Activated CD4-positive, alpha-beta T cell treated with anti-CD3 and anti-CD28 coated beads, Interleukin-2, amount 50 U/mL, for 4 hours (primary cell): ENCODE measurements around the gene PSORS1C2.

Experiments used
- DNase-seq, 2 experiments: peaks; one replicate each; pipeline ENCODE4 v3.0.0-alpha.2; 2020

The PSORS1C2 gene

DNA sequence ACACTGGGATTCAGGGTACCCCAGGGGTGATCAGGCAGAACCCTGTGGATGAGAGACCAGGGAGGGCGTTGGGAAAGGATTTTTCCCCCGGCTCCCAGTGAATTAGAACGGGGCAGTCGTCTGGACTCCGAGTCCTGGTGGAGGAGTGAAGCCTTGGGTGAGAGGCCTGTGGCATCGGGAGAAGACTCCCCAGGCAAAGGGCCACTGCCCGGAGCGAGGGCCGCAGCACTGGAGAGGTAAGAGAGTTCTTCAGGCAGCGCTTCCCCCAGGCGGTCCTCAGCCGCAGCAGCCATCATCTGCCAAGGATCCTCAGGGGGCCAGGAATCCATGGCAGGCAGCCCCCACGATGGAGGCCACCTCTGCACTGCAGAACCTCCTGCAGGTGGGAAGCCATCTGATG lies 27.2 kb downstream of the PSORS1C2 start:
- no peak for DNase-seq

DNA sequence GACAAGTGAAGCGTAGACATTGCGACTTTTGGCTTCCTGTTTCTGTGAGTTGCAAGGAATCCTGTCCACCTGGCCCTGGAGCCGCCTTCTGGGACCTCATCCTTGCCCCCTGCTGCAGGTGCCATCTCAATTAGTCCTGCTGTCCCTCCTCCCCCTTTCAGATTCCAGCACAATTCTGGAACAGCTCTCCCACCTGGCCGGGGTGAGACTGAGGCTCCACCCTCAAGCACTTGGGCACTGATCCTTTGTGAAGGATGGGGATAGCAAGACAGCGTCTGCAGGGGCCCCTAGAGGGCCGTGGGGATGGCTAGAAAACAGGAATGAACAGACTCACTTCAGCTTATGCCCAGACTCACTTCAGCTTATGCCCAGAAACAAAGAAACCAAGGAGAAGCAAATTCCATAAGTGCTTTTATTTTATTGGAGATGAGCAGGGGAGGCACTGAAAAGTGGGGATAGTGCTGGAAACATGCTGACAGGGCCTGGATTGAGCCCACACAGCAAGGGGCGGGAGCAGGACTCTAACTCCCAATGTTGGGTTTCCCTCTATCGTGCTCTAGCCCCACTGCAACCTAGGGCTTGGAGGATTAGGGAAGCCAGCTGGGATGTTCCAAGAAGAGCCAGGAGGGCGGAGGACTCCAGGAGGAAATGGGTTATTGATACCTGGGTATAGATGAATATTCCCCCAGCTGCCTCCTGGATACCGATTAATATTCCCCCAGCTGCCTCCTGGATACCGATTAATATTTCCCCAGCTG lies 27.9 kb downstream of the PSORS1C2 start:
- no peak for DNase-seq

DNA sequence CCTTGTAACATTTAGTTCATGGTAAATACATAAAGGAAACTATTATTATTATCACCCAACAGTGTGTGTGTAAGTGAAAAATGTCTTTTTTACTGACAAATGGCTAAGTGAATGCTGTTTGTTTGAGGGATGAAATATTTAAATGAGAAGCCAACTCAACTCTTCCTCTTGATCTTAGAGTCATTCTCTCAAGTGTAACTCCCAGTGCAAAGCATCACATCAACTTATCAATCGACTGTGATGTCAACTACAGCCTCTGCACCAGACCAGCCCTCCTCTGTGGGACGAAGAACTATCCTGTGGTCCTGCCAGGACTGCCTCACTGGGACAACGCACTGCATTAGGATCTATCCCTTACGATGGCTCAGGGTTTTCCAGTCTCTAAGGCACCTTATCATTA lies 31.8 kb downstream of the PSORS1C2 start:
- DNase-seq, result no peak

DNA sequence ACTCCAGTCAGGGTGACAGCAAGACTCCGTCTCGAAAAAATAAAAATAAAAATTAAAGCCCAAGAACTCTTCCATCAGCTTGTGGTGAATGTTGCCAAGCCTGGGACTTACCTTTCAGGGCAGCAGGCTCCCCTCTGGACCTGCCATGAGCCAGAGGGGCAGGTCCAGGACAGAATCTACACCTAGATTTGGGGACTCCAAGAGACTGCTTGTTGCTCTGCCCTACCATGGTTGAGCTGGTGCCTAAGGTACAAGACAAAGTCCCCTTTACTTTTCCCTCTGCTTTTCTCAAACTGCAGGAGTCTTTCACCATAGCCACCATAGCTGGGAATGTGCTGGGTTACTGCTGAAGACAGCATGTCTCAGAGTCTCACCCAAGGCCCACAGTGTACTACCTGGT lies 35.7 kb downstream of the PSORS1C2 start:
- no peak for DNase-seq

DNA sequence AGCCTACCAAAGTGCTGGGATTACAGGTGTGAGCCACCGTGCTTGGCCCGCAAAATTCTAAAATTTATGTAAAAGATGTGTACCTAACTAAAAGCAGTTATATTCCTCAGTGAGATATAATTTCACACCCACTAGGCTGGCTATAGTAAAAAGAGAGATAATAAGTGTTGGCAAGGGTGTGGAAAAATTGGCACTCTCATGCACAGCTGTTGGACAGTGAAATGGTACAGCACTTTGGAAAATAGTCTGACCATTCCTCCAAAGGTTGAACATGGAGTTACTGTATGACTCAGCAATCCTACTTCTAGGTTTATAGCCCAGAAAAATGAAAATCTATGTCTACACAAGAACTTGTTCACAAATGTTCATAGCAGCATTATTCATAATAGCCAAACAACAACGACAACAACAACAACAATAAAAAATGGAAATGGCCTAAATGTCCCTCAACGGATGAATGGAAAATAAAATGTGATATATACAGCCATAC lies 40.4 kb downstream of the PSORS1C2 start:
- DNase-seq, result no peak

DNA sequence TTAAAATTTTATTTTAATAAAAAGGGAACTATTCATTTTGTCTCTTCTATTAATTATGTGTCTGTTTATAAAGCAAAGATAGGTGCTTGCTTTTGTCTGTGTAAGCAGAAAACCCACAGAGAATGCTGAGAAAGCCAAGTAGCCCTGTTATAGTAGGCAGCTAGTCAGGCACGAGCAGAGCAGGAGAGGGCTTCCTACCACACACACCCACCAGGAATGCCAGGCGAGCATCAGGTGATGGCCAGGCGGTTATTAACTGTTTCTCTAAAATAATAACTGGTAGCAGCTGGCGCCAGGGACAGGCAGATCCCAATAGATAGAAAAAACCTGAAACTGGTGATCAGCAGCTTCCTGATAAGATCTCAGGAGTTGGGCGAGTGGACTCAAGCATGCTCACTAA lies 42.2 kb downstream of the PSORS1C2 start:
- no peak for DNase-seq

DNA sequence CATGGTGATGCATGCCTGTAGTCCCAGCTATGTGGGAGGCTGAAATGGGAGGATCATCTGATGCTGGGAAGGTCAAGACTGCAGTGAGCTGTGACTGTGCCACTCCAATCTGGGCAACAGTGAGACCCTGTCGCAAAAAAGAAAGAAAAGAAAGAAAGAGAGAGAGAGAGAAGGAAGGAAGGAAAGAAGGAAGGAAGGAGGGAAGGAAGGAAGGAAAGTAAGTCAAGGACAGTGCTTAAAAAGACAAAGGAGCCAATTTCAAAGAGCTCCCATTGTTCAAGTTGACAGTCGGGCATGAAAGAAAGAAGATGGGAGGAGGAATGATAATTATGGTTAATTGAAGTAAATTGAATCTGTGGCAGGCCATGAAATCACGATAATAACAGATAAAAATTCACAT lies 42.7 kb downstream of the PSORS1C2 start:
- no peak for DNase-seq

DNA sequence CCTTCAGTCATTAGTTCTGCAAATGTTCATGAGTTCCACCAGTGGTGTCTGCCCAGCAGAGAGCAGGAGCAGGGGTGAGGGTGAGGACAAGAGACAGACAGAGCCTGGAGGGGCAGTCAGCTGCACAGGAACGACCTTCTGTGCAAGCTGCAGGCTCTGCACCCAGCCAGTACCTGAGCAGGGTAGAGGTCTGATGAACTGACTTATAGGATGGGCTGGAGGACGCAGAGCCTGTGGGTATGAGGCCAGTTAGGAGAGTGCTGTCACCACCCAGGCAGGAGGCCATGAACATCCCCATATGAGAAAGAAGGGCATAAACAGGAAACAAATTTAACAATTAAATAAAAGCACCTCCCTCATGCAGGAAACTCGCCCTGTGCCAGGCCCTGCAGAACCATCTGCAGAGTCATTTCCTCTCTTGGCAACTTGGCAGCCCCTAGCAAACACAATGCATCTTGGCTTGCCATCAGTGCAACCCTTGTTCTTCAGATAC lies 44.4 kb downstream of the PSORS1C2 start:
- DNase-seq, result peak in 1 of 2 experiments; percentile 16

DNA sequence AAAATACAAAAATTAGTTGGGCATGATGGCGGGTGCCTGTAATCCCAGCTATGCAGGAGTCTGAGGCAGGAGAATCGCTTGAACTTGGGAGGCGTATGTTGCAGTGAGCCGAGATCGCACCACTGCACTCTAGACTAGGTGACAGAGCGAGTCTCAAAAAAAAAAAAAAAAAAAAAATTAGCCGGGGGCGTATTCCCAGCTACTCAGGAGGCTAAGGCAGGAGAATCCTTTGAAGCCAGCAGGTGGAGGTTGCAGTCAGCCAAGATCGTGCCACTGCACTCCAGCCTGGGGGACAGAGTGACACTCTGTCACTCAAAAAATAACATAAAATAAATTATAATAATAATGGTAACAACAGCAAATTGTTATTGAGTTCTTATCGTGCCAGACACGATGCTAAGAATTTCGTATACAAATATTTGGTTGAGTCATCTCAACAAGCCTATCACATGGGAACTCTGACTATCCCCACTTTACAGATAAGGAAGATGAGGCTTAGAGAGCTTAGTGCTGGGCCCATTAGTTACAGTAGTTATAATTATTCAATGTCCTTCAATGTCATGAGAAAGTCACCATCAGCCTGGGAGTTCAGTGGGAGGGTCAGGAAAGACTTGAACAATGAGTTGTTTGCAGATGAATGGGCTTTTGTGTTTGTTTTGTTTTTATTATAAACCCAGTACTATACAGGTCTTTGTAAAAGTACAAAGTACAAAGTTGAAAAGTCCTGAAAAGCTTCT lies 45.9 kb downstream of the PSORS1C2 start:
- DNase-seq, result no peak

DNA sequence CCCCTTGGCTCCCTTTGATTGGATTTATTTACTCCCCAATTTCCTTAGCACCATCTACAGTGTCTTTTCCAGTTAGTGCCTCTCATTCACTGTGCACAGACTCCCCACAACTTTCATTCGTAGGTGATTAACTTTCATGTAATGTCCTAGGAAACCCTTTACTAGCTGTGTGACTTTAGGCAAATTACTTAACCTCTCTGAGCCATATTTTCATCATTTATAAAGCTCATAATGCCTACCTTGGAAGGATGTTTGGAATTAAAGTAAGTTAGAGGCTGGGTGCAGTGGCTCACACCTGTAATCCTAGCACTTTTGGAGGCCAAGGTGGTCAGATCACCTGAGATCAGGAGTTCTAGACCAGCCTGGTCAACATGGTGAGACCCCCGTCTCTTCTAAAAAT lies 46.6 kb downstream of the PSORS1C2 start:
- no peak for DNase-seq

DNA sequence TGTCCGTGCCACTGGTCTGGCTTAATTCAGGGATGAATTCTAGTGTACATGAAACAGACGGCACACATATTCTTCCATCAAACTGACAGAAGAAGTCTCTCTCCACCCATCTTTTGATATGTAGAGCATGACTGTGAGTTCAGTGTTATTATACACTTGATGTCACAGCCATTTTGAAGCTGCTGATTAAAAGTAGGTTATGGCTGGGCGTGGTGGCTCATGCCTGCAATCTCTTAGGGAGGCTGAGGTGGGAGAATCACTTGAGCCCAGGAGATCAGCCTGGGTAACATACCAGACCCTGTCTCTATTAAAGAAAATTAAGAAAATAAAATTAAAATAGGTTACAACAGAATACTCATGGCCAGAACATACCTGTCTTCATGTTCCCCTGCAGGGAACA lies 47.2 kb downstream of the PSORS1C2 start:
- DNase-seq, result no peak

DNA sequence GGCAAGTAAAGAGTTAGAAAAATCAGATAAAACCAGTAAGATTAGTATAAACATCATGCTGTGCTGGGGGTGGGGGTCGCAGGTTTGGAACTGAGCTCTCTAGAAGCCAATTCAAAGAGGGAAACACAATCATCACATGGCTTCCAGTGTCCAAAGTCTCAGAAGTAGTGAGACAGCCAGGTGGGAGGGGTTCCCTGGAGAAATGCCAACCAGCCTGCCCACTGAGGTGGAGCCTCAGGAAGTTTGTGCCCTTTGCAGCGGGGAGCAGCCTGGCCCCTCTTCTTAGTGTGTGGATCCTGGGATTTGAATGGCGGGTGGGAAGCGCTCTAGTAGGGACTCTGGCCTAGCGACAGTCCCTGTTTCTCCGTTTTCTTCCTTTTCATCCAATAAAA lies 47.9 kb downstream of the PSORS1C2 start:
- DNase-seq, result no peak

DNA sequence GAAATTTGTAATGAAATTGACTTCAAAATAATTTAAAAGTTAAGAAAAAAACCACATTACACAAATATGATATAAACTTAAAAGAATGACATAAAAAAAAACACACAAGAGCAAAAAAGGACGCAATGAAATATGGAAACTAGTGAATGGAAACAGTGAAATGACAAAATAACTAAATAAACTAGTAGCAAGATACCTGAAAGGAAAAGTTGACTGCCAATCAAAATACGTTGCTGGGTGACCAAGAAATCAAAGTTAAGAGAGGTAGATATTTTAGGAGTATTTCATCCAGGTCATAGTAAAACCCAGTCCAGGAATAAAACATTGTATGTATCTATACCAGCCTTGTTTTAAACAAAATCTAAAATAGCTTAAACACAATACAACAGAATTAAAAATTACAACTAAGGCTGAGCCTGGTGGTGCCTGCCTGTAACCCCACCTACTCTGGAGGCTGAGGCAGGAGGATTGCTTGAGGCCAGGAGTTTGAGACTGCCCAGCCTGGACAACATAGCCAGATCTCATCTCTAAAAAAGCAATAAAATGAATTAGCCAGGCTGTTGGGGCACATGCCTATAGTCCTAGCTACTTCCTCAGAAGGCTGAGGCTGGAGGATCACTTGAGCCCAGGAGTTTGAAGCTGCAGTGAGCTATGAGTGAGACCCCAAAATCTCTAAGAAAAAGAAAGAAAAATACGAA lies 48.4 kb downstream of the PSORS1C2 start:
- no peak for DNase-seq
